ENCODE data around the gene POLR3GL.
"Not testable (repeated sequence)": the region's sequence is repeated elsewhere in the genome, so short reads cannot be mapped to it uniquely, and the experiment has no call there.

The POLR3GL gene

GRCh38 chr1:145927916-145928643 is 36.4 kb upstream of the POLR3GL start:
- no peak for DNase-seq (ENCODE audit: low read depth)
- TF ChIP-seq MAX (IDR thresholded peaks at IDR 0.05; ENCODE audit: low read depth, low read length), result no peak
- TF ChIP-seq POLR2A (IDR thresholded peaks at IDR 0.05; ENCODE audit: extremely low read depth, insufficient read length), result no peak
- no peak for TF ChIP-seq CTCF (IDR thresholded peaks at IDR 0.05; ENCODE audit: low read depth, low read length)
- no peak for TF ChIP-seq MYC (IDR thresholded peaks at IDR 0.05; ENCODE audit: low read depth, low read length)
- peak overlapping the region; percentile 93 for H3K4me3 ChIP-seq (ENCODE audit: low read depth, low read length)

DNA sequence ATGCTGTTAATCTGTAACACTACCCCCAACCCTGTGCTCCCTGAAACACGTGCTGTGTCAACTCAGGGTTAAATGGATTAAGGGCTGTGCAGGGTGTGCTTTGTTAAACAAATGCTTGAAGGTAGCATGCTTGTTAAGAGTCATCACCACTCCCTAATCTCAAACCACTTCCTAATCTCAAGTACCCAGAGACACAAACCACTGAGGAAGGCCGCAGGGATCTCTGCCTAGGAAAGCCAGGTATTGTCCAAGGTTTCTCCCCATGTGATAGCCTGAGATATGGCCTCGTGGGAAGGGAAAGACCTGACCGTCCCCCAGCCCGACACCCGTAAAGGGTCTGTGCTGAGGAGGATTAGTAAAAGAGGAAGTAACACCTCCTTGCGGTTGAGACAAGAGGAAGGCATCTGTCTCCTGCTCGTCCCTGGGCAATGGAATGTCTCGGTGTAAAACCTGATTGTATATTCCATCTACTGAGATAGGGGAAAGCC is 31.9 kb upstream of the POLR3GL start:
- DNase-seq (ENCODE audit: low read depth), result peak; percentile 78
- H3K4me3 ChIP-seq (ENCODE audit: low read depth, low read length), result not testable (repeated sequence)
- peak; percentile 49 for TF ChIP-seq MAX (IDR thresholded peaks at IDR 0.05; ENCODE audit: low read depth, low read length)

DNA sequence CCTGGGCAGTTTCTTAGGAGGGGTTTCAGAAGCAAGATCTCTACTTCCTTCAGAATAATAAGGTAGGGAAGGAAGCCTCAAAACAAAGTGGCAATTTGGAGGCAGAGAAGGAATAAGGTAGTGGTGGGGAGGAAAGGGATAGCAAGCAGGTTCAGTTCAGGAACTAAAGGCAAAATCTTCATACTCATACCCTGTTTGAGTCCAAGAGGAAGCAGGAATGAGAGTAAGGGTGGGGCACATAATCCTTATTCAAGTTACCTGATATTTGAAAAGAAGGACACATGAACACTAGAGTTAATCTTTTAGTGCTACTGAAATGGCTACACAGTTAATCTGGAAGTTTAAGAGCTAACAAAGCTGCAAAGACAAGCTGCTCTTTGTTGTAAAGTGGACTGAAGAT is 28.8 kb upstream of the POLR3GL start:
- no peak for DNase-seq (ENCODE audit: low read depth)
- TF ChIP-seq CTCF (IDR thresholded peaks at IDR 0.05; ENCODE audit: low read depth, low read length) (no peak), MAX (IDR thresholded peaks at IDR 0.05; ENCODE audit: low read depth, low read length) (no peak), POLR2A (IDR thresholded peaks at IDR 0.05; ENCODE audit: extremely low read depth, insufficient read length) (no peak), MYC (IDR thresholded peaks at IDR 0.05; ENCODE audit: low read depth, low read length) (no peak)
- no peak overlapping the region for H3K4me3 ChIP-seq (ENCODE audit: low read depth, low read length)

DNA sequence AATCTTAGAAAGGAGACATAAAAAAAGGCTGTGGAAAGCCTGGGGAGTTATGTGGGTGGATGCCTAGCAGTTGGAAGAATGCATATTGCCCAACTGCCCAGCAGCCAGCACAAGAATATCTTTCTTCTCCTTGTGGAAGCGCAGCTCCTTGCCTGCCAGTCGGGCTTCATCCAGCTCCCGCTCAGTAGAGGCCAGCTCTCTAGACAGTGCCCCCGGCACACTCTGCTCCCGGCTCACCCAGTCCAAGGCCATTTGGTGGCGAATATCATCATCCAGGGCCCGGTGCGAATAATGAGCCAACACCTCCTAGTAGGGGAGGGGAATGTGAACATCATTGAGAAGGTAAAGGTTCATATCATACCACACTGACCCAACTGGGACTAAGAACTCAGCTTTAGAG is 28.2 kb upstream of the POLR3GL start:
- TF ChIP-seq CTCF (IDR thresholded peaks at IDR 0.05; ENCODE audit: low read depth, low read length) (no peak), MYC (IDR thresholded peaks at IDR 0.05; ENCODE audit: low read depth, low read length) (no peak), POLR2A (IDR thresholded peaks at IDR 0.05; ENCODE audit: extremely low read depth, insufficient read length) (no peak), MAX (IDR thresholded peaks at IDR 0.05; ENCODE audit: low read depth, low read length) (no peak)
- no peak overlapping the region for H3K4me3 ChIP-seq (ENCODE audit: low read depth, low read length)
- no peak for DNase-seq (ENCODE audit: low read depth)

DNA sequence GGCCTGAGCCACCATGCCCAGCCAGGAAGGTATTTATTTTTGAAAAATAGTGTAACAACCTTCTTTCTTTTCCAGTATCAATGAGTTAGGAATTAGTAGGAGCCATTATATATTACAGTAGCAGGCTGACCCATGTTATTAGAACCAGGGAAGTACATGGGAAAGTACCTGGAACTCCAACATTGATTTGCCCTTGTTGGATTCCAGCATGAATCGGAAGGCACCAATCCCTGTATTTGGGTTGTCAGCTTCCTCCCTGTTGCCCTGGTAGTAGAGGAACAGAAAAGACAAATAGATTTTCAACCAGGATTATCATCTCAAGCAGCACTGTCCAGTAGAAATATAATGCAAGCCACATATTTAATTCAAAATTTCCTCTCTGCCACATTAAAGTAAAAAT is 27.1 kb upstream of the POLR3GL start:
- no peak for DNase-seq (ENCODE audit: low read depth)
- TF ChIP-seq MYC (IDR thresholded peaks at IDR 0.05; ENCODE audit: low read depth, low read length), result no peak
- no peak for TF ChIP-seq POLR2A (IDR thresholded peaks at IDR 0.05; ENCODE audit: extremely low read depth, insufficient read length)
- no peak for TF ChIP-seq CTCF (IDR thresholded peaks at IDR 0.05; ENCODE audit: low read depth, low read length)
- no peak for TF ChIP-seq MAX (IDR thresholded peaks at IDR 0.05; ENCODE audit: low read depth, low read length)
- H3K4me3 ChIP-seq (ENCODE audit: low read depth, low read length), result no peak overlapping the region

- TF ChIP-seq POLR2A (IDR thresholded peaks at IDR 0.05; ENCODE audit: extremely low read depth, insufficient read length) (no peak), MYC (IDR thresholded peaks at IDR 0.05; ENCODE audit: low read depth, low read length) (no peak), CTCF (IDR thresholded peaks at IDR 0.05; ENCODE audit: low read depth, low read length) (no peak), MAX (IDR thresholded peaks at IDR 0.05; ENCODE audit: low read depth, low read length) (no peak)
Observed at GRCh38 chr1:145942405-145942804, 22.1 kb upstream of the POLR3GL start.

More at GRCh38 chr1:145942405-145942804, 22.1 kb upstream of the POLR3GL start:
- no peak overlapping the region for H3K4me3 ChIP-seq (ENCODE audit: low read depth, low read length)
- no peak for DNase-seq (ENCODE audit: low read depth)
